NB4 (cell line): Measurements from ENCODE around the gene NFATC1.

Experiments used
- CTCF ChIP-seq: IDR thresholded peaks from one replicate; pipeline ENCODE4 v1.5.1; 2012; ENCODE audit warnings: low read depth, low read length
- MAX ChIP-seq: IDR thresholded peaks from 2 replicates; pipeline ENCODE4 v1.6.1; 2011; ENCODE audit warnings: low read depth, low read length

- TF ChIP-seq CTCF = no peak
- no peak for TF ChIP-seq MAX
These were observed 63.4 kb downstream of the NFATC1 start for GRCh38 chr18:79458917-79459803.
